HG03342 (cell line): ENCODE measurements around the gene TNNT3.

Experiments used
- ATAC-seq: cut with Tn5 transposase; IDR thresholded peaks from one replicate; pipeline ENCODE4 v1.9.1; 2021; ENCODE audit warnings: mild to moderate bottlenecking, moderate library complexity; ENCODE audit not compliant: unreplicated experiment

The TNNT3 gene

DNA sequence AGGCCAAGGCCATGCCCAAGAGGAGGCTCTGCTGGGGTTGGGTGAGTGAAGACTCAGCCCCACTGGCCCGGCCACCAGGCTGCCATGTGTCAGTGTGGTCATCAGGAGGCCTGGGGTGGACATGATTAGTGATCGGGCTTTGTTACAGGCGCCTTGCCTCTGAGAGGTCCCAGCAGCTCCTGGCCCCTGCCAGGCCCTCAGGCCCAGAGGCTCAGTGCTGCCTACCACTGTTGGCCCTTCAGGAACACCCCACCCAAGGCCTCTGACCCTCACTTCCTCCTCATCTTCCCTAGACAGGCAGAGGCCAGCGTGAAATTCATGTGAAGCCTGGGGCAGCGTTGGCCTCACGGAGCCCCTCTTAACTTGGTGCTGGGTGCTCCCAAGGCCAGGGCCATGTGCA lies 29.8 kb downstream of the TNNT3 start:
- ATAC-seq = no peak

DNA sequence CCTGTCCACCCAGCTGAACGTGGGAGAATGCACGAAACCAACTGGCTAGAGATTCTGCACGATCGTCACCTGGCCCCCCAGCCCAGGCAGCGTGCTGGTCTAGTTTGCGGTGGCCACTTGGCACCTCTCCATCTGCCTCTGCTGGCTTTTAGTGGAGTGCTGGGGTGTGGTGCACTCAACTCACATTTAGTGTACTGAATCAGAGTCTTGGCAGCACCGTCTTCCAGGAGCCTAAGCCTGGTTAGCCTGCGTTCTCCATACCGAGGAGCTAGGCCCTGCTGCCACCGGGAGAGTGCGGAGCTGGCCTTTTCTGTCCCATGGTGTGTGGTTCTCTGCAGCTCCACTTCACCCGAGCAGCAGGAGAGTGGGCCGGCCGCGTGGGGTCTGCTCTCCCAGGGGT lies 30.4 kb downstream of the TNNT3 start:
- ATAC-seq = no peak

DNA sequence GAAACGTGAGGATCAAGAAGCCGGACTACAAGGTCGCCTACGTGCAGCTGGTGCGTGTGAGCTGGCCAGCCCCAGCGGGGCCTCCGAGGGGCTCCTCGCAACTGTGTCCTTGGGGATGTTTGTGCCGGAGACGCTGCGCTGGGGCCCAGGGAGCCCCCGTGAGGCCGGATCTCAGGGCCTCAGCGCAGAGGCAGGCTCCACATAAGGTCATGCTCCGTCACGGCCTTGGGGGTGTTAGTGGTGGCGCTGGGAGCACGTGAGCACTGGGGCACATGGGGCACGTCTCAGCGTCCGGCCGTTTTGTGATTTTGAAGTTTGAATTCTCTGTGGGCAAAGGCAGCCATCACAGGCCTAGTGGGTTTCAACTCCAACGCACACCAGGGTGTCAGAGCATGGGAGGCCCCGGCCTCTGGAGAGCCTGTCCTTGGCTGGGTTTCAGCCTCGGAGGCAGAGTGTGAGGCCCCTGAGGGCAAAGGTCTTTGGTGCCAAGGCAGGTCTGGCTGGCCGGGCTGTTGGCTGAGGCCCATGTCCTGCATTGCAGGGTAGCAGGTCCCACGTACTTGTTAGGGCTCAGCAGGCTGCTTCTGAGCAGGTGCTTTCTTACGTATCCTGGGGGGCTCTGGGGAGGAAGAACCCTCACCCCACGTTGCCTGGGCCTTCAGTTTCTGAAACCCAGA lies 33.4 kb downstream of the TNNT3 start:
- no peak for ATAC-seq

DNA sequence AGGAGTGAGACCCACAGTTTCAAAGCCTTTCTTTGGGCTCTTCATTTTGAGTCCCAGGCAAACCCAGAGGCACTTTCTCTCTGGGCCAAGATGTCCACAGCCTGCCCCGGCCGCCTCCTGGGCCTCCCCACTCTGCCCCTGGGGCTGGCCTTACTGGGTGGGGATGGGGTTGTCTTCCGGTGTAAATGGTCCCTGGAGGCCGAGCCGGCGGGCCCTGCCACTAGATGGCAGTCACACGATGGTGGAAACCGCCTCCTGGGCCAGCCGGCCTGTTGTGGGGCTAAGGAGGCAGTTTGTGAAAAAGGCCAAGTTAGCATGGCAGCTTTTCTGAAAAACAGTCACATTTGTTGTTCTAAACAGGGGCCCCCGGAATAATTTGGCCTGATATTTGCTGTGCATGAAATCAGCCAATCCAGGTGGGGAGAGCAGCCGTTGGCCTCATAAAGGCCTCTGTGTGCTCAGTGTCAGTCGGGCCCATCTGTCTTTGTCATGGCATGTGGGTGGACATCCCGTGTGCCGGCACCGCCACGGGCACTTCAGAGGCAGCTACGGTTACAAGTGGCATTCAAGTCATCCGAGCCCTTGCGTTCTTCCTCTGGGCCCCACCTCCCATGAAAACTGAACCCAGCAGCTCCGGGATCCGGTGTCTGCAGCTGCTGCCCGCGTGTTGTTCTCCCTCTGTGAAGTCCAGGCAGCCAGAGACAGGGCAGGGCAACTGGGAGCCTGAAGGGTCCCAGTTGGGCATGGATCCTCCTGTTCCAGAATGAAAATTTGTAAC lies 34.2 kb downstream of the TNNT3 start:
- ATAC-seq = no peak

DNA sequence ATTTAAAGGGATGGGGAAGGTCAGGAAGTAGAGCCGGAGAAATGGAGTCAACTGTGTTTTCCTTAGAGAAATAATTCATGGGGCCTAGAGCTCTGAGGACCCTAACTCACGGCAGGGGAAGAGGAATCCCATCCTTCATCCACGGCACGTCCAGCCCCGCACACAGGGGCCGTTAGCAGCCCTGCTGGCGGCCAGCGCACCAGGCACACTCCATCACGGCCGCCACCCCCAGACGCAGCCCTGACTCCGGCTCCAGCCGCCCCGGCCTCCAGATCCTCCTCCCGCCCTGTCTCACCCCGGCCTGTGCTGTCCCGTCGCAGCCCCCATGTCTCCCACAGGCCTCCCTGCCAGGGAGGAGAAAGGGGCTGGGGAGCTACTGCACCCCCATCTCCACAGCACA lies 38.9 kb downstream of the TNNT3 start:
- ATAC-seq = no peak

DNA sequence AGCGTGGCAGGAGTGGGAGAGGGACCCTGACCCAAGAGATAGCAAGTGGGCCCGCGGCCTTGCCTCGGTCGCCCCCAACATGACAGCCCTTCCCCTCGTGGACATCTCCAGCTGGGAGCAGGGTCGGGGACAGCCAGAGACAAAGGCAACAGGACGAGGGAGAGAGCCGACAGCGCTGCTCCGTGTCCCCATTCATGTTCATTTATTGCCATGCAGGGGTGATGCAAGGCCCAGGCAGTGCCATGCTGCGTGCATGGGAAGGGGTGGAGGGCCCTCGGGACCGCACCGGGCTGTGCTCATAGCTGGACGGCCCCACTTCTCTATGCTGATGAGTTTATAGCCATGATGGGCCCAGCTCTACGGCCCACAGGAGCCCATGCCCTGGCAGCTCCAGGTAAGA lies 40.3 kb downstream of the TNNT3 start:
- ATAC-seq = no peak

DNA sequence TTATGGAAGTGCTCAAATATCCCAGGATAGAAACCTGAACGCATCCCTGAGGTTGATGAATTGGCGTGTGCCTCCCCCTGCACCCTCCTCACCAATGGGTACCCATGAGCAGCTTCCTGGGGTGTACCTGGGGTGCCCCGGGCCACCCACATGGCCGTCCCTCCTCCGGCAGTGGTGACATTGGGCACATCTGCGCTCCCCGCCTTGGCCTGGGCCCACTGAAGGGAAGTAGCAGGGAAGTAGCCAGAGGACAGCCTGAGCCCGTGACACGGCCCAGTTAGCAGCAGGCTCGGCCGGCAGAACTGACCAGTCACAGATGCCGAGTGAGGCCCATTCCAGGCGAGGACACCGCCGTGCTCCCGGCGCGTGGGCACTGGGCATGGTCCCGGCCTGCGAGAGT lies 44.4 kb downstream of the TNNT3 start:
- ATAC-seq = no peak

DNA sequence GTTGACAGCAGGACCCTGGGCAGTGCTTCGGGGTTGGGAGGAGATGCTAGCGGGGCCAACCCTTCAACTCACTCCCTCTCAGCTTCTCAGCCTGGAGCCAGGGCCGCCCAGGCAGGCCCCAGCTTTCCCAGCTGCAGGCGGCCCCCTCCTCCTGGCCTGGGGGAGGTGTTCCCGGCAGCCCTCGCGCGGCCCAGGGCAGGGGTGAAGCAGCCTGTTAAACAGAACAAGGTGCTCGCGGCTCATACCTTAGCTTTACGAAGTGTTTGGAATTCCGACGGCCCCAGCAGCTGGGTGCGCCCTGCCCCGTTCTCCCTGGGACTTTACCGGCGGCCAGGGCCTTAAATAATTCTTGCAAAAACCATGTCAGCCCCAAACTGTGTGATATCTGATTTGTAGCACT lies 44.8 kb downstream of the TNNT3 start:
- ATAC-seq = no peak

DNA sequence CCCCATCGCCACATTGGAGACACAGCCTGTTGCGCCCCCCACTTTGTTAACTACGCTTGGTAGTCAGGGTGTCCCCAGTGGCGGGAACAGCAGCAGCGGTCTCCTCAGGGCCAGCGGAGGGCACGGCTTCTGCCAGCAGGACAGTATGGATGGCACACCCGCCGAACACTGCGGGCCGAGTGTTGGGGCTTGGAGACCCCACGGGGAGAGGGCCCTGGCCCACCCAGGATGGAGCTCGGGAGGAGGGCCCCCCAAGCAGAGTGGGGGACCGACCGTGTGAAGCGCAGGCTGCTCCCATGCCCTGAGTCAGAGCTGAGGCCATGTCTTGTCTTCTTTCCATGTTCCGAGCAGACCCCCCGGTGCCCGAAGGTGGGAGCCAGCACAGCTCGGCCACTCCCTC lies 45.5 kb downstream of the TNNT3 start:
- no peak for ATAC-seq

DNA sequence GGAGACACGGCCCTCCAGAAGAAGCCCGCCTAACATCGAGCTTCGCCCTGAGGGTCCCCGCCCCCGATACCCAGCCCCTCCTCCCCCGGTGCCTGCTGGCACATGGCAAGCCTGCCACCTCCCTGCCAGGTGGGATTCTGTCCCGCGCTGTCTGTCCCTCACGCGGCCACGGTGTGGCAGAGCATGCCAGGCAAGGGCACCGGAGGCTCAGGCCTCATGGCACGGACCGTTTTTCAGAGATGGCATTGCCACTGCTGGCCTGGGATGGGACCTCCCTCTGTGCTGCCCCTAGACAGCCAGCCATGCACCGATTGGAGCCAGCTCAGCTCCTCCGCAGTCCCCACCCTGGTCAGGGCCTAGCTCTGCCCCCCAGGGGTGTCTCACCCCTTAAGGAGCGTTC lies 47.0 kb downstream of the TNNT3 start:
- ATAC-seq = no peak

DNA sequence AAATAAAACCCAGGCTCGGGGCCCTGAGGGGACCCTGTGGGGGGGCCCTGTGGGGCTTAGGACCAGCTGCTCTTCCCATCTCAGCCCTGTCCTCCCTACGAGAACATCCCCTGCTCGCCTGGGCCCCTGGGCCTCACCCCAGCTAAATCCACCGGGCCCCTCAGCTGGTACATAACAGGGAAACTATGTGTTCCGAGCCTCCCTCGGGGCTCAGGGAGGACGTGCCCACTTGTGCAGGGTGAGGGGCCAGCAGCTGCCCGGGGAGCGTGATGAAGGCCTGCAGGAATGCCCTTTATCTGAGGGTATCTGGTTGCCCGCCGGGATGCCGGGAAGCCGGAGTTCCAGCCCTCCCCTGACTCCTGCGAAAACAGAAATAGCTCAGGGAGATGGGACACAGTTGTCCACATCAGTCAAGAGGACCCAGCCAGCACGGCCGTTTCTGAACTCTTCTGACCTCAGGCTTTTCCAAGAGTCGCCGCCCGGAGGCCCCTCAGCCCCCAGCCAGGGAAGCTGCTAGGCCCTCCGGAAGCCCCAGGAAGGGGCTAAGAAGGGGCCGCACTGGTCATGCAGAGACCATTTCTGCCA lies 48.2 kb downstream of the TNNT3 start:
- no peak for ATAC-seq

DNA sequence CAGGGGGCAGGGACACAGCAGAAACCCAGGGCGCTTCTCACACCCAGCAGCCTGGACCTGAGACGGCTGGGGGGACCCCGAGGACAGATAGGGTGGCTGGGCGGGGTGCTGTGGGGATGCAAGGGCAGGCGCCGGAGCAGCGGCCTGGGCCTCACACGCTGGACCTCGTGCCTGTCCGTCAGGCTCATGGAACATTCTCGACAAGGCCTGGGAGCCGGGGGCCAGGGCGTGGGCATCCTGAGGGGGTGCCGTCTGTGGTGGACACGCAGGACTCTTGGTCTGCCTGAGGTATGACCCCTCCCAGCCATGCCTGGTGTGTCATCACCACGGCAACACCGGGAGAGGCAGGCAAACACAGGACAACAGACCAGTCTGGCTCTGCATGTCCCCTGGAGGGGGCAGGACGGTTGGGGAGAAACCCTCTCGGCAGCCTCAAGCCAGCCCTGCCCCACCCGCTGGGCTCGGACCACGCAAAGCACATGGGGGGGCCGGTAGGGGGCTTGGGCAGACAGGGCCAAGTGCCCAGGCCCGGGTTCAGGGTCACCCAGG lies 49.0 kb downstream of the TNNT3 start:
- ATAC-seq = no peak

DNA sequence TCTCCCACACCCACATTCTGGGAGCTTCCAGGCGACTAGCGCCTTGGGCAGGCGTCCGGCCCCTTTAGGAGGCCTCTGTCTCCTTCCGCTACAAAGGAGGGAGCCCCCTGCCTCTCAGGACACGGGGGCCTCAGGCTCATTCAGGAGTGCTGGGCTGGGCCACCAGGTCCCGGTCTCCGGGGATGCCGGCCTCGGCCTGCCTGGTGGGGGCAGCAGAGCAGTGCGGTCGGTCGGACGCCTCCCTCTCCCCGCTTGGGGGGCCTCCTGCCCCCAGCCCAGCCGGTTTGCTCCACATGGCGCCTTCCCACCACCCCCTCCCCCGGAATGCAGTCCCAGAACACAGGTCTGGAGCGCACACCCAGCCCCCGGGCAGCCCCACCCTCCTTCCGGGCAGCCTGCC lies 49.5 kb downstream of the TNNT3 start:
- ATAC-seq = no peak

DNA sequence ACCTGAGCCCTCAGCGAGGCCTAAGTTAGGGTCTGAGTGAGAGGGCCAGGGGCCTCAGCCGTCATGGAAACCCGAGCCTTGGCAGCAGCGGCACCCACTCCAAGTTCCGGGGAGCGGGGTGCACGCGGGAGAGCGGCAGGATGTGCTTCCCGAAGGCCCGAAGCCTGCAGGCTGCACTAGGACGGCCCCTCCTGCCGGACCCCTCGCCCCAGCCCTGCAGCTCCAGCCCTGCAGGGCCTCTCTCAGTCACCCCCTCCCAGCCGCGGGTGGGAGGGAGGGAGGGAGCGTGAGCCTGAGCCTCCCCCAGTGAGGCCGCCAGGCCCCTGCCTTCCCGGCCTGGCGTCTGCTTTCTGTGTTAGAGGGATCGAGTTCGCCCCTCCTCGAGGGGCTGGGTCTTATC lies 50.3 kb downstream of the TNNT3 start:
- no peak for ATAC-seq

DNA sequence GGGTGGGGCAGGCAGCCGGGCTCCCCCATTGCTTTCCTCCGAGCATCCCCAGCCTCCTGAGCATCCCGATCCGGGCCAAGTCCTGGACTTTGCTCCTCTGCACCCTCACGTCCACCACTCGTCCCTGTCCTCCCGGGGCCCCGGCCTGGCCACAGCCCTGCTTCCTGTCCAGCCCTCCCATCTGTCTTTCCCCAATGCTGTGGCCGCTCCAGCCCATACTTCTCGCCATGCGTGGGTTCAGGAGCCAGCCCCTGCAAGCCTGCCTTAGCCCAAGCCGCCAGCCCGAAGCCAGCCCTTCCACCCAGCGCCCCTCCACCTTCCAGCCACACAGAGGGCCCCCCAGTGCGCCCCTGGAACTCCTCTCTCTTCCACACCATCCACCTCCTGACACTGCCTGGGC lies 51.5 kb downstream of the TNNT3 start:
- no peak for ATAC-seq

DNA sequence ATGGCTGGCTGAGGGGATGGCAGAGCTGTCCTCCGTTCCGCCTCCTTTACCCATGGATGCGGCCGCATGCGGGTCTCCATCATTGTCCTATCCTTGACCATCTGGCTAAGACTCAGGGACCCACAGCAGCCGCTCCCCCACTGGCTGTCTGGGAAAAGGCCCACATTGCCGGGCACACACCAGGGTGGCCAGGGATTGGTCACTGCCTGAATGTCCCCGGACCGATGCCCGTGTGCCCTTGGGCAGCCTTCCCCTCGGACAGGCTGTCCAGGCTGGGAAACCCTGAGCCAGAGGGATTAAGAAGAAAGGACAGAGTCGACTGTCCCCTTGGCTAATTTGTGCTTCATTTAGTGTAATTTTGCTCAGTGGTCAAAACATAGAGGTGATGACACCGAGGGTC lies 55.7 kb downstream of the TNNT3 start:
- no peak for ATAC-seq

DNA sequence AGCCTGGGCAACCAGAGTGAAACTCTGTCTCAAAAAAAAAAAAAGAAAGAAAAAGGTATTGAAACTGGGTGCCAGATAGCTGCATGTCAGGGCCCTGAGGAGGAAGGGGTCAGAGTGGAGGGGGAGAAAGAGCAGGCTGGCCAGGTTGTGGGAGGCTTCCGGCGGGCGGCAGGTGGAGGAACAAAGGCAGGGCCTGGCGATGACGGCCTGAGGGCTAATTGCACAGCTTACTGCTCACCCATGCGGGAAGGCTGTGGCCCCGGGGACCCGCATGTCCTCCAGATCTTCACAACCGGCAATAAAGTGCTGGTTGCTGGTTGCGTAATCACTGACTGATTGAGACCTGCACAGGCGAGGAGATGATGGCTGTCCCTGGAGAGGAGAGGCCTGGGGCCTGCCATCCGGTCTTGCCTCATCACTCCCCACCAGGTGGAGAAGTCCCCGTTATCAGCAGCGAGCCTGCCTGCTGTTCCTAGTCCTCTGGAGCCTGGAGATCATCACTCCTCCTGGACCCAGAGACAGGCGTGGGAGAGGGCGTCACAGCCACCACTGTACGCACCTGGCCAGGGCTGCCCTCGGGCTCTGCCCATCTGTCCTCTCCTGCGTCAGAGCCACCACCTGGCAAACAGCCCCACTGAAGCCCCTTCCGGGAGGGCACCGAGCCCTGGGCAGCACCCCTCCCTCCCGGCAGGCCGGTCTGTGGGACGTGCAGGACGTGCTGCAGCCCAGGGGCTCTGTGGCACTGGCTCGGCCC lies 59.4 kb downstream of the TNNT3 start:
- no peak for ATAC-seq

DNA sequence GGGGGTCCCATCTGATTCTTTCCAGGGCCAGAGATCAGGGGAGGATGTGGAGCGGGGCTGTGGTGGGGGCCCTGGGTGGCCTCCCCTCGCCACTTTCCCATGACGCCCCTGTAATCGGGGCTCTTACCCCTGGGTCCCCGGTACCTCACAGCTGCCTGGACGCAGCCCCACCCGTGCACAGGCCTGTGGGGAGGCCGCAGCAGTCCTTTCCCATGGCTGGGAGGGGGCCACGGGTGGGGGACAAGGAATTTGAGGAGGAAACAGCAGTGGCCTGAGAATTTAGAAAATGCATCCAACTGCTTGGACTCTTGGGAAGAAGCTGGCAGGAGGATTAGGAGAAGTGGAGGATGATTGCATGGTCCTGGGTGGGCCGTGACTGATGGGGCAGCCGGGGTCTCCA lies 60.1 kb downstream of the TNNT3 start:
- no peak for ATAC-seq

DNA sequence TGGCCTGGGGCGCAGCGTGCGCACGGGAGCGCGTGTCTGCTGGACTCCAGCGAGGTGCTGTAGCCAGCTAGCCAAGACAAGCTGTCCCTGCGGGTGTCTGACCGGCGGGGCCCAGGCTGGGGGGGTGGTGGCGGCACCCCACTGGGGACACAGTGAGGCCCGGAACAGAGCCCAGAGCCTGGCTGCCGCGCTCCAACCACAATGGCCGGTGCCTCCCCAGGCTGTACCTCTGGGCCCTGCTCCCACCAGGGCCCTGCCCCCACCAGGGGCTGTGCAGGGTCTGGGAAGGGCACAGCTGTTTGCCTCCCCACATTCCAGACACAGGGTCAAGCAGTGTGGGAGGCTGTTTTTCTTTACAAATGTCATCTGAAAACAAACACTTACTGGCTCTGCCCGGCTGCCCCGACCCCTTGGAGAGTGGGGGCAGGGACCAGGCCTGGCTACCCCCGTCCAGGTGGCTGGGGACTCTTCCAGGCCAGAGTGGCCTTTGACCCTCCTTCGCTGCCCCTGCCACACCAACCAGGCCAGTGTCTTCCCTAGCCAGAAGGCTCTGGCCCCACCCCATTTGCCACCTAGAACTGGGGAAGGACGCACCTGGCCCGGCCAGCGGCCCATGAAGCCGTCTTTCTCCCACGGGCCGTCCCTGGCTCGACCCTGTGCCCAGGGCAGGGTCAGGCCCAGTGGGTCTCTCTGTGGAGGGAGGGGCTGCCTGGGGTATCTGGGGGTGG lies 63.5 kb downstream of the TNNT3 start:
- no peak for ATAC-seq

DNA sequence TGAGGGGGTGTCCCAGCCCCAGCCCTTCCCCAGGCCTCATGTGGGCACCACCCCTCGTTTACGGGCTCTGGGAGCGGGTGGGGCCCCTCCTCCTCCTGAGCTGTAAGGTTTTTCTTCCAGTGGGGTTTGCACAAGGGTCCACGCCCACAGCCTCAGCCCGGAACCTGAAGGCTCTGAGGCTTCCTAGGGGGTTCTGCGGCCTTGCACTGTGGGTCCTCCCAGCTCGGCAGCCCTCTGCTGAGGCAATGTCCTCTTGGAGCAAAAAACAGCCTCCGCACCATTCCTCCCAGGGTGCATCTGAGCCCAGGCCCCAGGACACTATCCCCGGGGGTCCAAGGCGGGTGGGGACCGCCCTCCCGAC lies 64.1 kb downstream of the TNNT3 start:
- ATAC-seq = no peak

DNA sequence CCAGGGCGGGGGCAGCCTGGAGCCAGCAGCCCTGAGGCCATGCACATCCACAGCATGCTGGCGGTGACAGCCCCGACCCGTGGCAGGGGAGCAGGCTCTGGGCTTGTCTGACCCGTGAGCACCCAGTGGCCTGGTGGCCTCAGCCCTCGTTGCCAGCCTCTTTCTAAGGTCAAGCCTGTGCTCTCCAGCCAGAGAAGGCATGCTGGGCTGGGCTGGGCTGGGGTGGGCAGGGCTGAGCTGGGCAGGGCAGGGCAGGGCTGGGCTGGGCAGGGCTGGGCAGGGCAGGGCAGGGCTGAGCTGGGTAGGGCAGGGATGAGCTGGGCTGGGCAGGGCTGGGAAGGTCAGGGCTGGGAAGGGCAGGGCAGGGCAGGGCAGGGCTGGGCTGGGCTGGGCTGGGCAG lies 67.5 kb downstream of the TNNT3 start:
- no peak for ATAC-seq
